Astrocyte of the hippocampus (primary cell): ENCODE data around the gene CTNNA2.

Experiments
- DNase-seq: peaks from one replicate; pipeline ENCODE4 v3.0.0; 2011; ENCODE audit warnings: low read depth, low spot score

CTNNA2 gene

DNA sequence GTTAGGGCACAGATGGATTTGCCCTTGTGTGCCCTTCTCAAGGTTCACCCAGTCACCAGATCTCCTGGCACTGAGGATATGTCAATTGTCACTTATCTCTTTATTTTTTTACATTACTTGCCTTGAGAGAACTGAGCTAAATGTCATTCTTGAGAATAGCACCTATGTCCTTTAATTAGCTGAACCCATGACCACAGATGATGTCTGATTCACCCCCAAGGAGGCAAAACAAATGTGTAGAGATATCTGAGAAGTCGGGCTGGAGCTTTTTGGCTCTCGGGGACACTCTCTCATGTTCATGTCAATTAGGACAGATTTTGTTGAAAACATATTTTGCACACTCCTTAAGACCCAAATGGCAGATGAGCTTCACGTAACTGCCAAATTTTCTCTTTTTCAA, 963.1 kb downstream of the CTNNA2 start:
- no peak for DNase-seq

DNA sequence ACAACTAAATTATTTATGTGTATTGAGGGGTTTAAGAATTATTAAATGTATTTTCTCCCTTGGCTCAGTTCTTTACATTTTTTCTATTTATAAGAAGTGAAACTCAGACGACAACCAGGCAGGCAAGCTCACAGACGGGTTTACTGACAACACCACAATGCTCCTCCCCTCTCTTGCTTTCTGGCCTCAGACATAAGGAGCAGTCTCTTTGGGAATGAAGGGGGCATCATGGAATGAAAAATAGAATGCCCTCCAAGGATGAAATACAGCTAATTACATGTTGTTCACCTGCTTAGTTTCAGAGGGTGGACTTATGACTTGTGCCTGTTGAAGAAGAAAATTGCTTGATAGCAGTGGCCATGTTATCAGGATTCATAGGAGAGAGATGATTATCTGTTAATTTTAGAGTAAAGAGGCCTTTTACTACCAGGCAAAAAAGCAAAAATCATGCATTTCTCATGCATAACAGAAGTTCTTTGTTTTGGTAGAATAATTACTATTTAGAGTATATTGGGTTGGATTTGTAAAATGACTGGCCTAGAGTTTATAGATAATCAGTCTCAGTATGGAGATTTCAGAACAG, 963.8 kb downstream of the CTNNA2 start:
- DNase-seq: no peak

DNA sequence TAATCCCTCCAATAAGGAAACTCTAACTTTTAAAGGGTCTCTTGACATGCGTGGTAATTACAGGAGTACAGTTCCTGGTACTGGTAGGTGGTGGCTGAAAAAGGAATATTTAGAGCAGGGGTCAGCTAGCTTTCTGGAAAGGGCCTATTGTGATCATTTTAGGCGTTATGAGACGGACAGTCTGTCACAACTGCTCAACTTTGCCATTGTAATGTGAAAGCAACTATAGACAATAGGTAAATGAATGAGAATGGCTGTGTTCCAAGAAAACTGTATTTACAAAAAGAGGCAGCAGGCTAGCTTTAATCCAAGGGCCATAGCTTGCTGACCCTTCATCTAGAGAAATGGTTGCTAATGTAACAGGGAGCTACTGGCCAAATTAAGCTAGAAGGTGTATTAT, 969.4 kb downstream of the CTNNA2 start:
- DNase-seq: no peak

DNA sequence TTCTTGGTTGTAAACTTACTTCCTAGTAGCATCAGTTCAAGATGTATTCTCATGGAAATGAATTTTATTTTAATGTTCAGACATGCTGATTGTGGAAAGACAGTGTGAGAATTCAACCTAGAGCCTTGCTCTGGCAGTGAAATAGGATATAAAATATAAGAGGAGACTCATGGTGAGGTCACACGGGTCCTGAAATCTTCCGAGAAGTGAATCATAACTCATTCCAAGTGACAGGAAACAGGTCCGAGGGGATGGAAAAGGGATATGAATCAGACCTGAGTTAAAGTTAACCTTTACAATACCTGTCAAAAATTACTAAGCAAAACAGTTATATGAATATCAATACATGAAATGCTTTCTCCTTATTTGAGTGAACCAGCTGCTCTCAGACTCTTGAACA, 976.9 kb downstream of the CTNNA2 start:
- DNase-seq: peak; percentile 32

DNA sequence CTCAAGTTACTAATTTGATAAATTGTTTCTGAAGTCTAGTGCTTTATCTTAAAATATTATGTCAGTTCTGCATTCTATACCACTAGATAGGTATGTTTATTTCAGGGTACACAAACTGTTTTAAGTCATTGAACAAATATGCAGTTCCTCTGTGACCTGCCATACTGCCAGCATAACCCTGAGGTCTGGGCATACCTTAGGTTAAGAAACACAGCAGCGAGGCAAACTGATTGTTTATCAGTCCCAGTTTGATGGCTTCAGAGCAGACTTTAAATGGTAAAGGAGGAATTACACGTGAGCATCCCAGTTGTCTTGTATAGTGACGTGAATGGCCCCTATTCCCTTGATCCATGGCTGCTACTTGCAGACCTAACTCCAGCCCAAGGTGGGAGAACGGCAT, 978.1 kb downstream of the CTNNA2 start:
- no peak for DNase-seq

DNA sequence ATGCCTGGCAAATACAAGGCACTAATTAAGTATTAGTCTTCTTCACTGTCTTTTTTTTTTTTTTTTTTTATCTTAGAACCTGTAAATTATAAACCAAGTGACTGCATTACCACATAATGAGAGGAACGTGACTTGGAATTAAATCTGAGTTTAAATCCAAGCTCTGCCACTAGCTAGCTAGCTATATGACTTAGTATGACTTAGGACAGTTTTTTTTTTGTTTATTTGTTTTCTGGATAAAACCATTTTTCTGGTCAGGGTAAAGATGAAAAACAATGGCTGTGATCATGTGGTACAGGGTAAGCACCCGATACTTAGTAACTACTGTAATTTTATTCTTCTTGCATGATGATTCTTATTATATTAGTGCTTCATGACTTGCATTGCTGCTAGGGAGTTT, 983.5 kb downstream of the CTNNA2 start:
- no peak for DNase-seq

DNA sequence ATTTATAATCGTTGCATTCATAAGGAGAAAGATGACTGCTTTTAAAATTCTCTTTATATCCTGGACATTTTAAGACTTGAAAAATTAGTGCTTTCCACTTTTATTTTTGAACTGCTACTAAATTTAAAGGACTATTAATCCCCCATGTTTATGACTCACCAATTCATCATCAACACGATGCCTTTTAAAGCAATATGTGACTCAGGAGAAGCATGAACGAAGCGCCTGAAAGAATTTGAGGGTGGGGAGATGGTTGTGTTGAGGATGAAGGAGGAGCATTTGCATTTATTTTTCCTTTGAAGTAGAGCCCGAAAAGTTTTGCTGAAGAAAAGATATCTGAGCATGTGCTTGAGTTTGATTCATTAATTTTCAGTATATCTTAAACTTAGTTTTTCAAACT, 983.9 kb downstream of the CTNNA2 start:
- DNase-seq: peak; percentile 73

DNA sequence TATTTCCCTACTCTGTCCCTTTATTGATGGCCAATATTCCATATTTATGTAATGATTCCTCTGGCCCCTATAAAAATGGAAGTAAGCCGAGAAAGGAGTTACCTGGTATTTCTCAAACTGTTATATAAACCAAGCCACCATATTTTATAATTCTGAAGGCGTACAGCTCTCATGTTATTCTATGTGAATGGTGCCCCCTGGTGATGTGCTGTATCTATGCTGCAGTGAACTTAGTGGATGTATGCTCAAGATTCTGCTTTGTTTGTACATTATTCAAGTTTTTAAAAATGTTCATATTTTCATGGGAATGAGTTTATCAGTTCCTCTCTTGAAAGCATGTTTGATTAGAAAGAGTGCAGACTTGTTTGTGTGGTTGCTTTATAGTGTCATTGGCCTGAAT, 986.2 kb downstream of the CTNNA2 start:
- DNase-seq: peak; percentile 64

DNA sequence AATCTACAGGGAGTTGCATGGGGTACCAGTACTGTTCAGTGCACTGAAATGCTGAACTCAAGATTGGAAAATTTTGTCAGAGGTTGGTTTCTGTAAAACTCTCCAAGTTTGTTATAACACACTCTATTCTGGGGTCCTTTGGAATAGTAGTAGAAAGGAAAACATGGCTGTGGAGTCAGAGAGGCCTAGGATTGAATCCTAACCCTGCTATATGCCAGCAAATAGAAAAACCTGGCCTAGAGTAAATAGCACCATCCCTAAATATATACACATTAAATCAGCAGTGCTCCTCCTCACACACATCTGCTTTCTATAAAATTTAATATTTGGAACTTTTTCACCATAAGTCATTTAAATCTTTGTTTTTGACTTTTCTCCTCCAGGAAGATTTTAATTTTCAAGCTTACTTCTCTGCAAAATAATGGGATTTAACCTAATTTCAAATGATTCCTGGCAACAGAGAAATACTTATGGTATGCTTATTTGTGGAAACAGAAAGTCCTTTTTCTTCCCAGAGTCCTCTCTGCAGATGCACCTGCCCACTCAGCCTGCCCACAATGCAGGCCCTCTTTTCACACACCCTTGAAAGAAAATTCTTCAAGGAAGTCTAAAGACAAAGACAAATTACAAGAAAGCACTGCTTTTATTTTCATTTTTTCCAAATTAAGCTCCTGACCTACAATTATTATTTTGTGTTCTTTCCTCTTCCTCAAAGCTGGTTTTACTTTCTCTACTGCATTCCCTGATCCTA, 989.2 kb downstream of the CTNNA2 start:
- DNase-seq: no peak

DNA sequence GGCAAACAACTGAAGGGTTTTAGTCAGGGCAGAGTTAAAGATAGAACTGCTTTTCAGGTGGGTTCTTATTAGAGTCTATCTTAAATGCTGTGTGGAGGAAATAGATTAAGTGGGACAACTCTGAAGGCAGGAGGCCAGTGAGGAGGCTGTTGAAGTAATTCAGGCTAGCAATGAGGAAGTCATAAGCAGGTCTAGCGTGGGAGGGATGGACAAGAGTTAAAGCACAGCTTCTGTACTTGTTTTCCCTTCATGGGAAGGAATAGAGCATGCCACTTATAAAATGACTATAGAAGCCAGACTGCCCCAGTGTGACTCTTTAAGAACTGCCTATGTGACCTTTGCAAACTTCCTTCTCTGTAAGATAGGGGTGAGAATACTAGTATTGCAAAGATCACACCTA, 993.7 kb downstream of the CTNNA2 start:
- DNase-seq: no peak

DNA sequence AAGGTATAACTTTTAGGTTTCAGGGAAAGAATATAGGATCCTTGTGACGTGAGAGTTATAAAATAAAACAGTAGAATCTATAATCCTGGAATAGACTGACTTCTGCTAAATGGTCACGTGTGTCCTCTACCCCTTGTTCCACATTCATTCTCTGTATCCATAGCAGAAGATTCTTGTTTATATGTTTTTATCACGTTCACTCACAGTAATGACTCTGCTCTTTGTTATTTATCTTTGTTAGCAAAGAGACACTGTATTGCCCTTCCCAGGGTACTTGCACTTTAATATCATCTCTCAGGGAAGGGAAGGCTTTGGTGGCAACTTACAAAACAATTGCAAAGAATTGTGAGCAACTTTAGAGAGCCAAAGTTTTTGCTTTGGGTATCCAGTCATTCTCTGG, 997.9 kb downstream of the CTNNA2 start:
- no peak for DNase-seq

DNA sequence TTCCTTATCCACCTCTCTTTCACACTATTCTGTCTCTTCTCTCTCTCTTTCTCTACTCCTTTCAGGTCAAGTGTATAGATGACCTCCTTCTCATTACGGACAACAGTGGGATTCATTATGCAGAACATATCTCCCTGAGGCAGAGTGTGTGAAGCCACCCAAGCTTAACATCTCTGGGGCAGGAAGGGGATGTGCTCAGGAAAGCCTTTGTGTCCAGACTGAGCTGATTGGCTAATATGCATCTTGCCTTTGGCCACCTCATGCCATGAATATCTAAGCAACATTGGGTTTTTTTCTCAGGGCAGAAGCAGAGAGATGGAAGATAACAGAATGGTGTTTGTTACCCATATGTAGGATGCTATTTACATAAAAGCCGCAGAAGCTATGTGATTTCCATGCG, 1003.1 kb downstream of the CTNNA2 start:
- no peak for DNase-seq

DNA sequence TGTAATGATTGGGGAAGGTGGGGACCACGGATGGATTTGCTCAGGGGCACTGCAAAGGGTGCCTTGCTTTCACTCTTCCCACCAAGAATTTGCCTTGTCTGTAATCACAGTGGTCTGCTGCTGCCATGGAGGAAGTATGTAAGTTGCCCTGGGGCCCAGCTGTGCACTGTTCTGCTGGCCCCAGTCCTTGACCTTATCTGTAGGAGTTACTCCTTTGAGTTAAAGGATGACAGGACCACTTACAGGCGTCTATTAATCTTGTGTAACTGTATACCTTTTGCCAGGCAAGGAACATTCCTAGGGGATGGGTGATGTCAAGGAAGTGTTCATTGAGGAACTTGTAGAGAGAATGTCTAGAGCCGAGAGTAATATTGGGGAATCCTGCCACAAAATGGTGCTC, 1004.5 kb downstream of the CTNNA2 start:
- no peak for DNase-seq

DNA sequence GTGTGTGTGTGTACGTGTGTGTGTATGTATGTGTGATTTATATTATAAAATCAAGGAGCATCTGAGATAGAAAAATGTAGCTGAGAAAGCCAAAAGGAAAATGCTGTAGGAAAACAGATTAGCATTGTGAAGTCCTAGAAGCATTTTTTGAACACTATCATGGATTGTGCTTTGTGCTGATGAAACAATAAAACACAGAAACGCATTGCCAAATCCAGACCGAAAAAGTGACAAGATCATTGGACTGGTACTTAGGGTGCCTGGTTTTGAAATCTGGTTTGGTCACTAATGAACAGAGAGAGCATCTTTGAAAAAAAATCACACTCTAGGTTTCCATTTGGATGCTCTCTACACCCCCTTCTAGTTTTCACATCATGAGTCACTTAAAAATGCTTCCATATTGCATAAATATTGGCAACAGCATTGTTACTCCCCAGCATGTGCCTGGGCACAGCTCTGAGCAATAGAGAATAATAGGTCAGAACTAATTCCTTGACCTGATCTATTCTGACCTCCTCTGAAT, 1006.3 kb downstream of the CTNNA2 start:
- DNase-seq: no peak

DNA sequence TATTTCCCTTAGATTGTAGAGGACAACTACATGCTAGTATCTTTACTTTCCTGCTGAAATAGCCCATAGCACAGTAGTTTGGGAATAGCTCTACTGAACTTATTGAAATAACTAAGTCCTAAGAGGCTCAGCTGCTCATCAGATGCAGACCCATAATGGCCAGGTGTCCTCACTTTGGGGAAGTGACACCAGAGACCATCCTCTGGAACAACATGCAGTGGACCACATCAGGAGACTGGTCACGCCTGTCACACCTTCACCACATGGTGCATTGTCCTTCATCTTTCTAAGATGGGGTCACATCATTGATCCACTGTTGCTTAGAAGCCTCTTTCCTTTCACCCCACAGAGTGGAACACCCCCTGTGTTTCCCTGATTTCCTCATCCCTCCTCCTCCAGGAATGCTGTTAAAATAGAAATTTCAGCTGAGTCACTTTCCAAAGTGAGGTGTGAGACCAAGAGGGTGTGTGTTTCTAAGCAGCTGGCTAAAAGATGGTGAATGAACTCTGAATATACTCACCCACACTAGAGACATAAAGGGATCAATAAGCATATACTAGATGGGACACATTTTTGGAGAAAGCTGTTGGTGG, 1006.9 kb downstream of the CTNNA2 start:
- DNase-seq: no peak

DNA sequence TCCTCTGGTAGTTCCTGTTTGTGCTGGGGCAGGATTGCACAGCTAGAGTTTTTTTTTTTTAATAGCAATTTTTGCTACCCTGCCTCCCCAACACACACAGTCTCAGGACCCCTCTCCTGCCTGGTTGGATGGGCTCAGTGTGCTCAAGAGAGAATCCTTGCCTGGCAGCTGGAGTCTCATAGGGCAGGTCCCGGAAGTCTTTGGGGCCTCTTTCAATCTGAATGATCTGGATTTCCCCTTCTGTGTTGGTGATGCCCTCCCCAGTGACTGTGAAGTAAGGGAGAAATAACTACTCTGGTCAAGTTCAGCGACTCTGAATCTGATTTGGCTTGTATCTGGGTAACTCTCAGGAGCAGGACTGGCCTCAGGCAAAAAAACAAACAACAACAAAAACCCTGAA, 1012.3 kb downstream of the CTNNA2 start:
- no peak for DNase-seq

DNA sequence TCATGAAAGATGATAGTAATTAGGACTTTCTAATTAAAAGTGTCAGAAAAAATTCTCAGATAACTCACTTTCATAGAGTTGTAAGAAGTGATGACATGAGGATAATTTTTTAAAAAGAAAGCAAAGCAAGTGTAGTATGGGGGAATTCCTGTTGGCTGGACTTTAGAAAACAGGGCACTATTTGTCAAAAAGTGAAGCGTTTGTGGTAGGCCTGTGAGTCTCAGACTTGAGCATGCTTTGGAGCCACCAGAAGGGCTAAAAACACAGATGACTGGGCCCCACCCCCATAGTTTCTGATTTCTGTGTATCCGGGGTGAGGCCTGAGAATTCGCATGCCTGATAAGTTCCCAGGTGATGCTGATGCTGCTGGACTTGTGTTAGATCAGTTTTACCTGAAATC, 1014.3 kb downstream of the CTNNA2 start:
- DNase-seq: no peak

DNA sequence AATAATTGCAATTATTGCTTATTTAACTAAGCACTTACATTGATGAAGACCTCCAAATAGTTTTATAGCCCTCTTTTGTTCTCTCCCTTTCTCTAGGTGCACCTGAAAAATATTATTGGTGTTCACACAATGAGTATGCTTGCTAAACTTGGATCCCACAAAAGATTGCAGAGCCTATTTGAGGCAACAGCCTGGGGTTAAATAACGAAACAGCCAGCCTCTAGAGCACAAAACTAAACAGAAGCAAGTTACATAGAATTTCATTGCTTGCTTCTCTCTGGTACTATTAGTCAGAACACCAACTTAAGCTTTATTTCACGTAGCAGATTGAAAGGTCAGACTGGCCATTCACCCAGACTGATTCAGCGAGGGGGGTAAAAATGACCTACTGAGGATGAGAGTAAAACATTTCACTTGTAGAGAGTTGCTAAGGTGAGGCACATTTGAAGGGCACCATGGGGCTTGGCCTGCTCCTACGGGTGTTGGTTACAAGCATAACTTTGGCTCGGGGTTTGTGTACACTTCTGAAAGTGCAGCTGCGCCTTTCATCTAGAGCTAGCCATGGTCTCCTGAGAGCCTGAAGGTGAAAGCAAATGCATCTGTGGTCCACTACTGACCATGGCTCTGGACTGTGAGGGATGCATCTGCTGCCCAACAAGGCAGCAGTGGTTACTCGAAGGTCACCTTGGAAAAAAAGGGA, 1016.8 kb downstream of the CTNNA2 start:
- DNase-seq: no peak

DNA sequence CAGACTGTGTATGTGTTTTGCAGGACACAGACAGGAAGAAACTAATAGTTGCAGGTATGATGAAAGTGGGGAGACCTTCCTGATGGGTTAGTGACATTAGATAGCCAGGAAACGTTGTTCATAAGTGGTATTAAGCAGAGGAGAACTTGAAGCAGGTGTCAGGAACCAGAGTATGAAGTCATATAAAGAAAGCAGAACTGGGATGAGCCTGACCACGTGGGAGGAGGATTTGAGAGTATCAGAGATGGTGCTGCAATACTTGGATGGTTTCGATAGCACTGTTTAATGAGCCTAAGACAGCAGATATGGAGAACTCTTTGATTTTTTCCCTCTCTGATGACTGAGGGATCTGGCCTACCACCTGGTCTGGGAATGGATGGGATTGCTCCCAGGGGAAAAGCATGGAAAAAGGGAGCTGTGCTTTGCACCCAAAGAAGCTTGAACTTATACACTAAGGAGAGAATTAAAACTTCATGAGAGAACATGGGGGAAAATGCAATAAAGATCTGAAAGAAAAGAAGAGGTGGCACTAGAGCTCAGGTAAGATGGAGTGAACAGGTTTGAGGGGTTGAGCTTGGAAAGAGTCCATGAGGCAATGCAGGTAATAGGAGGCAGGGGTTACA, 1017.7 kb downstream of the CTNNA2 start:
- DNase-seq: no peak

DNA sequence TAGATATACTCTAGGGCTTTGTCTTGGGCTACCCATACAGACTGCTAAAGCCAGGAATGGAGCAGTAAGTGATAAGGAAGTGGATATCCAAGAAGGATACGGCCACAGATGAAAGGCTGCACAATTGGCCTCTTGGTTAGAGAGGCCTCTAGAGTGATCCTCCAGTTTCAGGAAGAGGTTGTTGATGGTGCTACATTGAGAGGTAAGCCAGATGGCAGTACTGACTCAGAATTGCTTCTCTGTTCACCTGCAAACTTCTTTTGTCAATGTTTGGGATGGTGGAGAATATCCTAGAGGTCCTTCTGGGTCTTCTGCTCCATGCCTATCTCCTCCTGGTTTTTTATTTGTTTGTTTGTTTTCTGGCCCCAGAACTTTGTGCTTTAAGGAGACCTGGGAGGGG, 1018.5 kb downstream of the CTNNA2 start:
- DNase-seq: no peak

DNA sequence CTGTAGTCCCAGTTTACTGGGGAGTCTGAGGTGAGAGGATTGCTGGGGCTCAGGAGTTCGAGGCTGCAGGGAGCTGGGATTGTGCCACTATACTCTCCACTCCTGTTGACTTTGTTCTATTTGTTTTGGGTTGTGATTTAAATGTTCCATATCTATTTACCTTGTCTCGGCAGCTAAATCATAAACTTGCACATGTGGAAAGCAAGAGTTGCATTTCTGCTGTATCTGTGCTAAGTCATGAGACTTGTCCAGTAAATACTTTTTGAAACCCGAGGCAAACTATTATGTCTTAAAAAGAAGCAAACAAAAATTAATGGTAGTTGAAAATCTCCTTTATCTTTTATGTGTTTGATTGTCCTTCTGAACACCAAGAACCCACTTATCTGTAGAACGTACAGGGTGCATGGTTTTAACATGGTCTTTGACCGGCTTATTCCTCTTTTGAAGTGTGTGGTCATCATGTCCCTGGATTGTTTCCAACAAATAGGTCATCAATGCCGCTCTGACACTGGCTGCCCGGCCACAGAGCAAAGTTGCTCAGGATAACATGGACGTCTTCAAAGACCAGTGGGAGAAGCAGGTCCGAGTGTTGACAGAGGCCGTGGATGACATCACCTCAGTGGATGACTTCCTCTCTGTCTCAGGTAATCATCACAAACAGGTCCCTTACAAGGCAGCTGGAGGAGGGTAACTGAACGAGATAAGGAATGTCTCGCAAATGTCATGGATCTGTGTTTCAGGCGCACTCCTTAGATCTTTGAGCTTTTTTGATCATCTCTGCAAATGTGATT, 1032.8 kb downstream of the CTNNA2 start:
- DNase-seq: no peak
